HG03196 (cell line): Measurements from ENCODE around the gene MZT2A.
"Not testable (repeated sequence)": the region's sequence is repeated elsewhere in the genome, so short reads cannot be mapped to it uniquely, and the experiment has no call there.

Experiments
- ATAC-seq: cut with Tn5 transposase; IDR thresholded peaks from one replicate; pipeline ENCODE4 v1.9.1; 2021; ENCODE audit not compliant: unreplicated experiment

The MZT2A gene

DNA sequence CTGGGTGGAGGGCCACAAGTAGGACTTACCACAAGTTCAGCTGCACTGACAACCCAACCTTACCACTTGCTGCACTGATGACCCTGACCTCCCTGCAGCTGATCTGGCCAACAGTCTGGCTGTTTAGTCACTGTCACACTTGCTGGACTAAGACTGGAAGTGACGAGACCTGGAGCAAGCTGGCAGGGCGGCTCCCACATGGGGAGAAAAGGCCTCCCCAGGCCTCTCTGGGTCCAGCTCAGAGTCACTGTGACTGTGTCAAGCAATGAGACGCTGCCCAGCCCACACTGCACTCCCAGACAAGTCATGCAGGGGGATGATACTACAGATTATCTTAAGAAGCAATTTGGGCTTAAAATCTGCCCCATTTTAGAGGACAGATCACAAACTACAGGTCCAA, 21.3 kb downstream of the MZT2A start:
- ATAC-seq, result not testable (repeated sequence)

- not testable (repeated sequence) for ATAC-seq
These were observed 24.5 kb downstream of the MZT2A start for GRCh38 chr2:131467722-131468121.

GRCh38 chr2:131454914-131455313, 37.3 kb downstream of the MZT2A start:
- not testable (repeated sequence) for ATAC-seq

DNA sequence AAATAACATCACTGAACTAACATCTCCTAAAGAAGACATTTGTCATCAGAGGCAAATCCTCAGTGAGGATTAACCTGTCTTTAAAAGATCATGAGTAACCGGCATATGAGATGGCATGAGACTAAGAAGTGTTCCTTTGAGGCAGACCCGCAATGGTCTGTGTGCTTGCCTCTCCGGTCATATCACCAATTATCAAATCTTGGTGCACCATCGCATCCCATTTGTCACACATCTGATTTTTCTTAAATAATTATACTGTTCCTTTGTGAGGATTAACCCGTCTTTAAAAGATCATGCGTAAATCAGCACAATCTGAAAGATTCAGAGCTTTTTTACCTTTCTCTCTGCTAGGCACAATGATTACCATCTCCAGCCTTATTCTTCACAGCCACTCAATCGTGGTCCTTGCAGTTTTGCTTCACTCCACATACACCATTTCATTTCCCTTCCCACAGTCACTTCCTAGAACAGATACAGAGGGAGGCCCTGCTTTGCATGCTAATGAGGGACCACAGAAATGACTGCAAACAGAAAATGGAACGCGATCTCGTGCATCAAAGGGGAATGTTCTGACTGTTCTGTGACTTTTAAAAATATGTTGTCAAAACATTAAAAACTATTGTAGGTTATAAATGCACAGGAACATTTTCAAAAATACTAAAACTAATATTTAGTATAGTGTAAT, 40.8 kb downstream of the MZT2A start:
- ATAC-seq, result not testable (repeated sequence)

DNA sequence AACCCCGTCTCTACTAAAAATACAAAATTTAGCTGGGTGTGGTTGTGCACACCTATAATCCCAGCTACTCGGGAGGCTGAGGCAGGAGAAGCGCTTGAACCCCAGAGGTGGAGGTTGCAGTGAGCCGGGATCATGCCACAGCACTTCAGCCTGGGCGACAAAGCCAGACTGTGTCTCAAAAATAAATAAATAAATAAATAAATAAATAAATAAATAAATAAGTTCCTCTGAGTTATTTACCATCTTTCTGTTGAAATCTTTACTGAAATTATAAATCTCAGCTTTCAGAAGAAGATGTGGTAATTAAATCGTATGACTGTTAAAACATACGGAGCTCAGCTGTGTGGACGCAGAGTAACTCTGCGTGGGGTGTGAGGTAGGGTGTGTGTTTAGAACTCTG, 44.2 kb downstream of the MZT2A start:
- ATAC-seq, result not testable (repeated sequence)

DNA sequence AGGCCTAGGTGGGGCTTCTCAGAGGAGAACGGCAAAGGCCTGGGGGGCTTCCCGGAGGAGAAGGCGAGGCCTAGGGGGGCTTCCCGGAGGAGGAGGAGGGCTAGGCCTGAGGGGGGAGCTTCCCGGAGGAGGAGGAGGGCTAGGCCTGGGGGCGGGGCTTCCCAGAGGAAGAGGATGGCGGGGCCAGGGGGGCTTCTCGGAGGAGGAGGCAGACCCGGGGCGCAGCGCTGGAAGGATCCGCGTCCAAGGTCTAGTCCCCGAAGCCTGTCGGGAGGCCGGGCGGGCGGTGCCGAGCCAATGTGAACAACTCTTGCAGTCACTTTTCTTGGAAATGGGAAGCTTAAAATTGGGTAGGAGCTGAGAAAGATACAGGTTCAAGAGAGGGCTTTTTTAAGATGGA, 46.3 kb downstream of the MZT2A start:
- ATAC-seq, result no peak

DNA sequence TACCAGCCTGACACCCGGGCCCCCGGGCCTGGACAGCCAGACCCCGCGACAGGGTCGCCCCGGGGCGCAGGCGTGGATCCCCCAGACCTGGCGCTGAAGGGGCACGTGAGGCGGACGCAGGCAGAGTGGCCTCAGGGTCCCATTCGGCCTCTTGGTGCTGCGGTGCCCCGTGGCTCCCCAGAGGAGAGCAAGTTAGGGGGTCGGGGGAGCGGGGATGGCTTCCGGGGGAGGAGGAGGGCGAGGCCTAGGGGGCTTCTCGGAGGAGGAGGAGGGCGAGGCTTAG, 46.7 kb downstream of the MZT2A start:
- ATAC-seq, result not testable (repeated sequence)

DNA sequence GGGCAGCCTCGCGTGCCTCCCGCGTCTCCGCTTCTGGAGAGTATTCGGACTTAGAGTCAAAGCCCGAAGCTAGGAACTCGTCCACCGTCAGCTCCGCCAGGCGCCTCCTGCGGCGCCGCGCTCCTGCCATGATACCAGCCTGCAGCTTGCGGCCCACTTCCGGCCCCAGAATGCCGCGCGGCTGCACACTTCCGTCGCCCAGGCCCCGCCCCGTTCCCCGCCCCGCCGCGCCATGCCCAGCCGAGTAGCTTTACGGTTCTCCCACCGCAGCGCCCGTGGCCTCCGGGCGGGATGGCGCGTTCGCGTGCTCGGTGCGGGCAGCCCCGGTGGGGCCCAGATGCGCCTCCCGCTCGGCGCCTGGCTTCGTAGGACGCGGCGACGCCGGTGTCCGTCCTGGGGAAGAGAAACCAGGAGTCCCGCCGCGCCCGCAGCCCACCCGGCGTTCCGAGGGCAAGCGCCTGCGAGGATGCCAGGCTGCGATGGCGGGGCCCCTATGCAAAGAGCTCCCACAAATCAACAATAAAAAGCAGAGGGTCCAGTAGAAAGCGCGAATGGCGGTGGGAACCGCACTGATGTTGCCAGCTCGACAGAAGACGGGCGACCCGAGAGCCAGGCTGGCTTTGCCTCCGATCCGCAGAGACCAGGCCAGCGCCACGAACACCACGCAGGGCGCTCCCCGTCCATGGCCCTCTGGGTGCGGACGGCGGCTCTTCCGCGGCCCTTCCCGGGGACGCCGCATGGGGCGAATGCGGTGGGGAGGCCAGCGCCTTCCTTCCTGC, 47.3 kb downstream of the MZT2A start:
- ATAC-seq, result not testable (repeated sequence)

- not testable (repeated sequence) for ATAC-seq
These were observed 51.3 kb downstream of the MZT2A start for GRCh38 chr2:131440742-131441468.
